BLaER1 treated with 17β-estradiol and CSF1 and Interleukin-3, amounts not matched to agents 10 nM and 100 nM (cell line): ENCODE measurements around the gene SERF2.

Experiments used
- H3K27ac ChIP-seq, 11 experiments: shearing (Covaris generic); formaldehyde crosslinking; 2 replicates each; pipeline ENCODE4 v1.8.1; 2022
- H3K27me3 ChIP-seq, 11 experiments: shearing (Covaris generic); formaldehyde crosslinking; 2 replicates each; pipeline ENCODE4 v1.8.1; 2022
- H3K36me3 ChIP-seq, 11 experiments: shearing (Covaris generic); formaldehyde crosslinking; 2 replicates each; pipeline ENCODE4 v1.8.1; 2022
- H3K4me1 ChIP-seq, 10 experiments: shearing (Covaris generic); formaldehyde crosslinking; 2 replicates each; pipeline ENCODE4 v1.8.1; 2022
- H3K4me2 ChIP-seq, 11 experiments: shearing (Covaris generic); formaldehyde crosslinking; 2 replicates each; pipeline ENCODE4 v1.8.1; 2022
- H3K4me3 ChIP-seq, 10 experiments: shearing (Covaris generic); formaldehyde crosslinking; 2 replicates each; pipeline ENCODE4 v1.8.1; 2022
- H3K9ac ChIP-seq, 11 experiments: shearing (Covaris generic); formaldehyde crosslinking; 2 replicates each; pipeline ENCODE4 v1.8.1; 2022
- H3K9me3 ChIP-seq, 11 experiments: shearing (Covaris generic); formaldehyde crosslinking; replicated peaks in 1 of 11; 2 replicates each; pipeline ENCODE4 v1.8.1; 2022
- H4K20me1 ChIP-seq, 11 experiments: shearing (Covaris generic); formaldehyde crosslinking; 2 replicates each; pipeline ENCODE4 v1.8.1; 2022
- Cebpa-rat ChIP-seq, 11 experiments: shearing (Covaris generic); IDR thresholded peaks; 2 replicates each; pipeline ENCODE4 v1.8.1; 2022

Gene SERF2

GRCh38 chr15:43769584-43770228 lies 22.4 kb upstream of the SERF2 start:
- H3K27ac ChIP-seq: no peak overlapping the region
- no peaks in the 10 kb centered on the region for H3K27me3 ChIP-seq
- peaks cover 0 to 30% (median 8%) of the 10 kb centered on the region in 10 experiments; a peak in 13 of 20 replicates for H3K4me1 ChIP-seq
- no peak overlapping the region for H3K4me3 ChIP-seq
- peaks cover 33 to 96% (median 77%) of the 10 kb centered on the region in 11 experiments; a peak in 20 of 22 replicates for H4K20me1 ChIP-seq
- H3K36me3 ChIP-seq: peaks cover 90 to 100% (median 97%) of the 10 kb centered on the region in 11 experiments
- no peak overlapping the region for H3K9ac ChIP-seq
- H3K4me2 ChIP-seq: peak overlapping the region in 1 of 11 experiments; percentile 75; a peak in 1 of 22 replicates
- H3K9me3 ChIP-seq: no peaks in the 10 kb centered on the region
- TF ChIP-seq Cebpa-rat (IDR thresholded peaks at IDR 0.05): no peak

DNA sequence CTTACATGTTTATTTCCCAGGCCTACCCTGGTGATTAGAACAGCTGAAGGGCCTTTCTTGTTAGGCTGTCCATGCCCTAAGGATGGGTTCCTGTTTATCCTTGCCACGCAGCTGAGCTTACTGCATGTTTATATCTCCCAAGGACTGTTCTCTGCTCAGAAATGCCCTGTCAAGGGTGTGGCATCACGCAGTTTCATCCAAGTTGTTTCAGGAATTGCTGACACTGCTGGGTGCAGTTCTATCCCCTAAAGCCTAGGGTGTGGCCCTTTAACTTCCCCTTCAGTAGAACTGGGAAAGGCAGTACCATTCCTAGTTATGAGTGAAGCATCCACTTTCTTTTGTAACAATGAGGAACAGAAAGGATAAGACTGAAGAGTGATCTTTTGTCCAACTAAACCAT lies 20.3 kb upstream of the SERF2 start:
- Histone ChIP-seq H3K9ac (peak overlapping the region in 1 of 11 experiments; percentile 10; a peak in 1 of 22 replicates), H3K36me3 (peaks cover 69 to 82% (median 76%) of the 10 kb centered on the region in 11 experiments), H3K4me1 (peaks cover 16 to 46% (median 24%) of the 10 kb centered on the region in 10 experiments), H3K4me2 (peak overlapping the region in 4 of 11 experiments; percentile 42 to 75 (median 64); a peak in 8 of 22 replicates), H3K9me3 (no peaks in the 10 kb centered on the region), H3K4me3 (no peak overlapping the region), H3K27ac (peak overlapping the region in 2 of 11 experiments; percentile 13 to 30; a peak in 2 of 22 replicates), H3K27me3 (no peaks in the 10 kb centered on the region), H4K20me1 (peaks cover 29 to 99% (median 86%) of the 10 kb centered on the region in 11 experiments; a peak in 21 of 22 replicates)
- no peak for TF ChIP-seq Cebpa-rat (IDR thresholded peaks at IDR 0.05)

GRCh38 chr15:43772624-43773023 lies 19.5 kb upstream of the SERF2 start:
- Histone ChIP-seq H3K4me1 (peaks cover 19 to 49% (median 28%) of the 10 kb centered on the region in 10 experiments), H3K9ac (no peak overlapping the region), H3K36me3 (peaks cover 61 to 74% (median 68%) of the 10 kb centered on the region in 11 experiments), H3K27ac (peak overlapping the region in 1 of 11 experiments; percentile 30; a peak in 1 of 22 replicates), H4K20me1 (peaks cover 26 to 90% (median 81%) of the 10 kb centered on the region in 11 experiments; a peak in 21 of 22 replicates), H3K4me3 (no peak overlapping the region), H3K27me3 (no peaks in the 10 kb centered on the region), H3K4me2 (no peak overlapping the region; a peak in 1 of 22 replicates), H3K9me3 (no peaks in the 10 kb centered on the region)
- no peak for TF ChIP-seq Cebpa-rat (IDR thresholded peaks at IDR 0.05)

GRCh38 chr15:43774062-43774461 lies 18.1 kb upstream of the SERF2 start:
- H3K4me2 ChIP-seq: 0 out of 22 replicates have a peak overlapping the region, but pooled peaks of 1 of the 11 experiments have one; percentile 99

DNA sequence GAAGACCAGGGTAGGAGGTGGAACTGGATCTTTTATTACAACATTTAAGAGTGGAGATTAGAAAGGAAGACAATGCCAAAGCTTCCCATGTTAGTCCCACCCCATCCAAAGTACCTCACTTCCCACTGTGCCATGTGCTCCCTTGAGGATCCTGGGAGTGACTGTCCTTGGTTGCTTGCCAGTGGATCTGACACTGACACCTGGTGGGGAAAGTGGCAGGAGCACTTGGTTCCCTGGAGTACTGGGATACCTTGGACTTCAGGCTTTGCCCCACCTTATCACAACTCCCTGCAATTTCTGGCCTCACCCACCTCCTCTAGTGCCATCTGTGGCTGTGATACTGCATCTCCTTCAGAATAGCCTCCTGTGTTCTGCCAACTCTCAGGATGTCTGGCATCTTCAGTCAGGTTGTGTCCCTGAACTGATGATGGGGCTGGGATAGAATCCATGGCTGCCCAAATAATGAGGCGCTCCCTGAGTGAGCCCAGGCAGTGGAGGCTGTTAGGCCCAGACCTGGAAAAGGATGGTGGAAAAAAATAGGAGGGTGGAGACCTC lies 16.6 kb upstream of the SERF2 start:
- Histone ChIP-seq H3K27me3 (no peaks in the 10 kb centered on the region), H3K9ac (peak overlapping the region in 5 of 11 experiments; percentile 75 to 81 (median 80); a peak in 5 of 22 replicates), H3K27ac (peak overlapping the region in 4 of 11 experiments; percentile 28 to 44 (median 36); a peak in 6 of 22 replicates), H3K4me2 (peak overlapping the region; percentile 94 to 100 (median 99)), H3K9me3 (no peaks in the 10 kb centered on the region), H3K36me3 (peaks cover 33 to 45% (median 39%) of the 10 kb centered on the region in 11 experiments), H4K20me1 (peaks cover 6 to 62% (median 55%) of the 10 kb centered on the region in 11 experiments; a peak in 19 of 22 replicates), H3K4me3 (peak overlapping the region in 8 of 10 experiments; percentile 62 to 79 (median 67); a peak in 11 of 20 replicates), H3K4me1 (peaks cover 29 to 51% (median 35%) of the 10 kb centered on the region in 10 experiments)
- TF ChIP-seq Cebpa-rat (IDR thresholded peaks at IDR 0.05): no peak

More at GRCh38 chr15:43774062-43774461, 18.1 kb upstream of the SERF2 start:
- Histone ChIP-seq H3K9me3 (no peaks in the 10 kb centered on the region), H4K20me1 (peaks cover 19 to 76% (median 67%) of the 10 kb centered on the region in 11 experiments; a peak in 21 of 22 replicates), H3K27ac (no peak overlapping the region), H3K36me3 (peaks cover 47 to 59% (median 53%) of the 10 kb centered on the region in 11 experiments), H3K27me3 (no peaks in the 10 kb centered on the region), H3K9ac (no peak overlapping the region), H3K4me1 (peaks cover 29 to 59% (median 35%) of the 10 kb centered on the region in 10 experiments), H3K4me3 (no peak overlapping the region)
- TF ChIP-seq Cebpa-rat (IDR thresholded peaks at IDR 0.05): no peak

DNA sequence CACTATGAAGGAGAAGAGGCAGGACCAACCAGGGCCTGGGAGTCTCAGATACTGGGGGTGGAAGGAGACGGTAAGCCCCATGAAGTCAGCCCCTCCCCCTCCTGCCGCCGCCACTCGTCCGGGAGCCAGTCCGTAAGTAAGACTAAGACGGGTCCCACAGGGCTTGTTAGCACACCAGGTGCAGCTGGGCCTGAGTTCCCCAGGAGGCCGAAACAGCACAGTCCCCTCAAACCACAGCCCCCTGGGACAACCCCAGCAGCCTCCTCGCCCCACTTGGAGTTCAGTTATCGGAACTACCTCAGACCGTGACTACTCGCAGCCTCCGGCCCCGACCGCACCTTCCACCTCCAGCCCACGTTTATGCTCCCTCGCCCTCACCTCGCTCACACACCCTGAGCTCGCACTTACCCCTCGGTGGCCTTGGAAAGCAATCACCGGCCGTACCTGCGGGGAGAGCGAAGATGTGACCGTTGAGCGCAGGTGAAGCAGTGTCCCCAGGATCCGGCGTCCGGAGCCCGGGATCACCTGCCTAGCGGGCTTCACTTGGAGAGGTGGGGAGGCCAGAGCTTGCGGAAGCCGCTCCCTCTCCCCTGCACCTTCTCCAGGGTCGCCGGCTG lies 15.9 kb upstream of the SERF2 start:
- peak overlapping the region in 8 of 11 experiments; percentile 25 to 81 (median 61); a peak in 18 of 22 replicates for H3K27ac ChIP-seq
- H3K9me3 ChIP-seq: no peaks in the 10 kb centered on the region
- peak overlapping the region; percentile 94 to 100 (median 99) for H3K4me2 ChIP-seq
- peaks cover 6 to 55% (median 53%) of the 10 kb centered on the region in 11 experiments; a peak in 19 of 22 replicates for H4K20me1 ChIP-seq
- peaks cover 25 to 38% (median 32%) of the 10 kb centered on the region in 11 experiments for H3K36me3 ChIP-seq
- no peak for TF ChIP-seq Cebpa-rat (IDR thresholded peaks at IDR 0.05)
- peak overlapping the region; percentile 62 to 79 (median 67) for H3K4me3 ChIP-seq
- no peaks in the 10 kb centered on the region for H3K27me3 ChIP-seq
- peak overlapping the region; percentile 67 to 82 (median 75); a peak in 20 of 22 replicates for H3K9ac ChIP-seq
- H3K4me1 ChIP-seq: peaks cover 29 to 43% (median 34%) of the 10 kb centered on the region in 10 experiments

DNA sequence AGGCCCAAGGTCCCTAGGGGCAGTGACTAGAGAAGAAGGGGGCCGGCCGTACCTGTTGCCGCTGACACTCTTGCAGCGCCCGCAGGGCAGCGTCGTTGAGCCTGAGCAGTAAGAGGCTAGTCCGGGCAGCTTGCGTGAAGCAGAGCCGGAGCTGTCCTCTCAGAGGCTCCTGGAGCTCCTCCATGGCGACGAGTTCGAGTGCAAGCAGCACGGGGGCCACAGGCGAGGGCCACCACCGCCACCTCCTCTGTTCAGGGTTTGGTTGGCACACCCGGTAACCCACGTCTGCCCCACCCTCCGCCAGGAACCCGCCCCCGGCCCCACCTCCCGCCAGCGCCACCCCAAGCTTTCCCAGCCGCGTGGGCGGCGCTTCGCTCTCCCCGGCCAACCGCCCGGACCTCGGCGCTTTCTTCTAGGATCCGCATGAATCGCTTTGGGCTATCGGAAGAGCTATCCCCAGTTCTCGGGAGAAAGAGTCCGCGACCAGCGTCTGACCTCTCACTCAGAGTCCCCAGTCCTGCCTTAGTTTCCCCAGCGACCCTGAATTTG lies 15.3 kb upstream of the SERF2 start, which contains the start of gene ELL3:
ELL3 (minus strand) TSS at position 249 of the 549 bp plus-strand sequence; CDS start at position 184, 65 bp downstream.
- peak within 1 kb of the TSS; percentile 23 to 81 (median 72); a peak in 21 of 22 replicates for H3K27ac ChIP-seq
- H3K9ac ChIP-seq: peak within 1 kb of the TSS; percentile 67 to 82 (median 79)
- H3K27me3 ChIP-seq: no peaks in the 10 kb centered on the region
- no peaks in the 10 kb centered on the region for H3K9me3 ChIP-seq
- peaks cover 25 to 43% (median 32%) of the 10 kb centered on the region in 10 experiments for H3K4me1 ChIP-seq
- no peak for TF ChIP-seq Cebpa-rat (IDR thresholded peaks at IDR 0.05)
- H3K36me3 ChIP-seq: peaks cover 20 to 32% (median 26%) of the 10 kb centered on the region in 11 experiments
- H4K20me1 ChIP-seq: peaks cover 6 to 49% (median 47%) of the 10 kb centered on the region in 11 experiments; a peak in 19 of 22 replicates
- H3K4me3 ChIP-seq: peak within 1 kb of the TSS; percentile 62 to 79 (median 67)
- H3K4me2 ChIP-seq: peak within 1 kb of the TSS; percentile 94 to 100 (median 99)
